Neural cell (in vitro differentiated cells): ENCODE data around the gene FOXC2.

Source experiments
- CTCF ChIP-seq: fragments of 450-650 bp; IDR thresholded peaks from 2 replicates; pipeline ENCODE4 v1.5.1; 2014; ENCODE audit warnings: antibody characterized with exemption, mild to moderate bottlenecking, moderate library complexity; ENCODE audit not compliant: poor library complexity, severe bottlenecking
- POLR2AphosphoS5 ChIP-seq: IDR thresholded peaks from 2 replicates; pipeline ENCODE4 v1.6.1; 2012
- REST ChIP-seq: IDR thresholded peaks from 2 replicates; pipeline ENCODE4 v1.6.1; 2012; ENCODE audit warnings: borderline replicate concordance
- TAF1 ChIP-seq: IDR thresholded peaks from 2 replicates; pipeline ENCODE4 v1.6.1; 2012; ENCODE audit warnings: low read depth

GRCh38 chr16:86590501-86591144 lies 24.0 kb downstream of the FOXC2 start:
- TF ChIP-seq POLR2AphosphoS5 (no peak), CTCF (no peak), REST (no peak), TAF1 (no peak)
